Uterus (tissue), 4 donors: ENCODE measurements around the gene RPLP2. TPM values are rescaled to one million over a fixed set of nuclear protein-coding genes. Genes with fewer than 3 reads are reported as not detected.

Experiments
- DNase-seq, 2 donors: peaks; one replicate each; pipeline ENCODE4 v3.0.0-alpha.2; 2019 to 2020
- H3K27ac ChIP-seq, 2 donors: fragments of 200-600 bp; sonication (generic); 1 replicate in 1 of 2; 2 replicates in 1 of 2; pipeline ENCODE4 v1.5.1; 2016 to 2018
- H3K27me3 ChIP-seq, 2 donors: fragments of 200-600 bp; sonication (generic); one replicate each; pipeline ENCODE4 v1.5.1; 2018 to 2019; ENCODE audit warnings: control low read depth in 1 of 2
- H3K36me3 ChIP-seq, 2 donors: fragments of 200-600 bp; sonication (generic); one replicate each; pipeline ENCODE4 v1.5.1; 2019; ENCODE audit warnings: control low read depth in 1 of 2
- H3K4me1 ChIP-seq, 2 donors: fragments of 200-600 bp; sonication (generic); one replicate each; pipeline ENCODE4 v1.5.1; 2018 to 2019; ENCODE audit warnings: control low read depth in 1 of 2
- H3K4me3 ChIP-seq, 2 donors: fragments of 200-600 bp; sonication (generic); 1 replicate in 1 of 2; 2 replicates in 1 of 2; pipeline ENCODE4 v1.5.1; 2018 to 2019; ENCODE audit warnings: mild to moderate bottlenecking in 1 of 2
- H3K9me3 ChIP-seq, 2 donors: fragments of 200-600 bp; sonication (generic); one replicate each; pipeline ENCODE4 v1.5.1; 2019; ENCODE audit warnings: control low read depth in 1 of 2
- POLR2A ChIP-seq, 2 donors: fragments of 450-650 bp; IDR thresholded peaks; one replicate each; pipeline ENCODE4 v1.6.1; 2016; ENCODE audit warnings: antibody characterized with exemption in 2 of 2, mild to moderate bottlenecking in 1 of 2, moderate library complexity in 1 of 2
- intact Hi-C: fragments of 100-400 bp; cut with DNase I; formaldehyde crosslinking; loops from one replicate; pipeline ENCODE4 v1.15.1; 2023; ENCODE audit warnings: low total_unique reads
- total RNA-seq, 4 donors: library from RNA; depleted of rRNA in 3 of 4; stranded (reverse); fragments of >200 nt in 3 of 4; gene quantifications; one replicate each; pipeline versions ENCODE4 v1.1.0 to v1.2.4, GENCODE V29; 2014 to 2023
- TF ChIP-seq, protein P1 (sequence below), 4 experiments: fragments of 200-600 bp in 2 of 4; fragments of 450-650 bp in 2 of 4; sonication (generic) in 2 of 4; IDR thresholded peaks; one replicate each; pipeline ENCODE4 v1.5.1; 2016 to 2019; ENCODE audit warnings: antibody characterized with exemption in 4 of 4, mild to moderate bottlenecking in 2 of 4, moderate library complexity in 1 of 4
- donor health status: DM: yes; HTN: yes; CAD: no.

RPLP2 gene
- total RNA-seq, 4 donors from 2014 or later = 100 to 1,968 (median 496) TPM

DNA sequence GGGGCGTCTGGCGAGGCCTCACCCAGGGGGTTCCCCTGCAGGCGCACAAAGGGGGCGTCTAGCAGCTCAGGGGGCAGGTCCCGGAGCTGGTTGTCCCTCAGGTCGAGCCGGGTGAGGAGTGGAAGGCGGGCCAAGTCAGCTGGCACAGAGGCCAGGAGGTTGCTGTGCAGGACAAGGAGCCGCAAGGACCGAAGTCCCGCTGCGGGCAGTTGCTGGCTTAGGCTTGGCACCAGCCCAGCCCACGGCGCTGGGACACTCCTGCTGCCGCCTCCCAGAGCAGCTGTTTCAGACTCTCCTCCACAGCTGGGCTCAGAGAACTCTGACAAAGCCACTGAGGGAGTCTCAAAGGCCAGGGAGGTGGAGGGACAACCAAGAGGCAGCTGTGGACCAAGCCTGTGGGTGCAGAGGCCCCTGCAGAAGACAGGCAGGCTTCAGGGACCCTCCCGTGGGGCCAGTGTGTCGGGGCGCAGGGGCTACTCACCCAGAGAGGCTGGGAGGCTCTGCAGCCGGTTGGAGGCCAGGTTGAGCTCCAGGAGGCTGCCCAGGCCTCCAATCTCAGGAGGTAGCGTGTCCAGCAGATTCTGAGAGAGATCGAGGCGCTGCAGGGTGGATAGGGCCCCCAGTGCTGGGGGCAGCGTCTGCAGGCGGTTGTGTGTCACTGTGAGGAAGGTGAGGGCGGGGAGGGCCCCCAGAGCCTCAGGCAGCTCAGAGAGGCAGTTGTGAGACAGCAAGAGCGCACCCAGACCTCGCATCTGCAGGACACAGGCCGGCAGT is 6.9 kb upstream of the RPLP2 start:
- intact Hi-C loops = no loop called here
- H3K9me3 ChIP-seq = no peaks in the 10 kb centered on the region
- no peaks in the 10 kb centered on the region for H3K27me3 ChIP-seq
- DNase-seq = no peak
- no peaks in the 10 kb centered on the region for H3K36me3 ChIP-seq
- no peak overlapping the region for H3K27ac ChIP-seq
- no peak overlapping the region for H3K4me3 ChIP-seq
- H3K4me1 ChIP-seq = peaks cover 0 to 10% of the 10 kb centered on the region in 2 donors
- TF ChIP-seq, protein P1, sequence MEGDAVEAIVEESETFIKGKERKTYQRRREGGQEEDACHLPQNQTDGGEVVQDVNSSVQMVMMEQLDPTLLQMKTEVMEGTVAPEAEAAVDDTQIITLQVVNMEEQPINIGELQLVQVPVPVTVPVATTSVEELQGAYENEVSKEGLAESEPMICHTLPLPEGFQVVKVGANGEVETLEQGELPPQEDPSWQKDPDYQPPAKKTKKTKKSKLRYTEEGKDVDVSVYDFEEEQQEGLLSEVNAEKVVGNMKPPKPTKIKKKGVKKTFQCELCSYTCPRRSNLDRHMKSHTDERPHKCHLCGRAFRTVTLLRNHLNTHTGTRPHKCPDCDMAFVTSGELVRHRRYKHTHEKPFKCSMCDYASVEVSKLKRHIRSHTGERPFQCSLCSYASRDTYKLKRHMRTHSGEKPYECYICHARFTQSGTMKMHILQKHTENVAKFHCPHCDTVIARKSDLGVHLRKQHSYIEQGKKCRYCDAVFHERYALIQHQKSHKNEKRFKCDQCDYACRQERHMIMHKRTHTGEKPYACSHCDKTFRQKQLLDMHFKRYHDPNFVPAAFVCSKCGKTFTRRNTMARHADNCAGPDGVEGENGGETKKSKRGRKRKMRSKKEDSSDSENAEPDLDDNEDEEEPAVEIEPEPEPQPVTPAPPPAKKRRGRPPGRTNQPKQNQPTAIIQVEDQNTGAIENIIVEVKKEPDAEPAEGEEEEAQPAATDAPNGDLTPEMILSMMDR (IDR thresholded peaks at IDR 0.05) = no peak
- TF ChIP-seq POLR2A (IDR thresholded peaks at IDR 0.05) = no peak

DNA sequence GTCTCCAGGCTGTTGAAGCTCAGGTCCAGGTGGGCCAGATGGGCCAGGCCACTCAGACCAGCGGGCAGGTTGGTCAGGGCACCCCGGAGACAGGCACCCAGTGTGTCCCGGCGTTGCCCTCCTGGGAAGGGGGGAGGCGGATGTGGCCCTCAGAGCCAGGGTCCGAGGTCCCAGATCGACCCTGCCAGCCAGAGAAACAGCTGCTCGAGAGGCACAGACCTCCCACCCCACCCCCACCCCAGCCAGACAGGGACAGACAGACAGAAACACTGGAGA is 6.4 kb upstream of the RPLP2 start:
- H3K4me3 ChIP-seq = no peak overlapping the region
- H3K27me3 ChIP-seq = no peaks in the 10 kb centered on the region
- H3K27ac ChIP-seq = no peak overlapping the region
- no peak for TF ChIP-seq POLR2A (IDR thresholded peaks at IDR 0.05)
- TF ChIP-seq, protein P1 (IDR thresholded peaks at IDR 0.05) = no peak
- H3K36me3 ChIP-seq = no peaks in the 10 kb centered on the region
- DNase-seq = no peak
- H3K9me3 ChIP-seq = no peaks in the 10 kb centered on the region
- H3K4me1 ChIP-seq = peaks cover 0 to 11% of the 10 kb centered on the region in 2 donors
- intact Hi-C loops = no loop called here

DNA sequence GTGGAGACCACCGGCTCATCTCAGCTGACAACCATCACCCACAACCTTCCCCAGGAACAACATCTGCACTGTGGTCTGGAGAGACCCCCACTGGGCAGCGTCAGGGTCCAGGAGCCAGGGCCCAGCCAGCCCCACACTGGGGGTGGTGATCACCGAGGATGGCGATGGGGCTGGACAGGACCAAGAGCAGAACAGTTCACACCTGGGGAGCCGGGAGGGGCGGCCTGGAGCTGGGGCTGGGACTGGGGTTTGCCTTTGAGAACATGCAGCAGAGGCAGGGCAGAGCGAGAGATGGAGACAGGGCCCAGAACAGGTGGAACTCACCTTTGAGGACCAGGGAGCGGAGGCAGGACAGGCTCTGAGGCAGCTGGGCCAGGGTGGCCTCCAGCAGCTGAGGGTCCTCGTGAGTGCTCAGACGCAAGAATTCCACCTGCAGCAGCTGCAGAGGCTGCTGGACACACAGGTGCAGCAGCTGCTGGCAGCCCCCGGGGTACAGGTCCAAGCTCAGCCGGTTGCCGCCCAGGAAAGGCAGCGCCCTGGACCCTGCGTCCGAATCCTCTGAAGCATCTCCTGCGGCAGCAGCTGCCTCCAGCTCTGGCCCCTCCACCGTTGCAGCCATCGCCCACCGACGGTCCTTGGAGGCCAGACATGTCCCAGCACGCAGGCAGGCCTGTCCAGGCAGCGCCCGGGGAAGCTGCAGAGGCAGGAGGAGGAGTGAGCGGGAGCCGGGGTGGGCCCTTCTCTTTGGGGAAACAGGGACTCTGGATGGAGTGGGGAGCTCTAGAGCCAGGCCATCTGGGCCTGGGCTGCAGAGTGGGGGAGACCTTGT is 5.8 kb upstream of the RPLP2 start:
- Histone ChIP-seq H3K9me3 (no peaks in the 10 kb centered on the region), H3K36me3 (no peaks in the 10 kb centered on the region), H3K4me3 (peak overlapping the region in 1 of 2 donors; percentile 46), H3K27ac (peak overlapping the region in 1 of 2 donors; percentile 84), H3K4me1 (peaks cover 0 to 14% of the 10 kb centered on the region in 2 donors), H3K27me3 (no peaks in the 10 kb centered on the region)
- intact Hi-C loops = no loop called here
- TF ChIP-seq, protein P1 (IDR thresholded peaks at IDR 0.05) = no peak
- TF ChIP-seq POLR2A (IDR thresholded peaks at IDR 0.05) = no peak
- DNase-seq = no peak

DNA sequence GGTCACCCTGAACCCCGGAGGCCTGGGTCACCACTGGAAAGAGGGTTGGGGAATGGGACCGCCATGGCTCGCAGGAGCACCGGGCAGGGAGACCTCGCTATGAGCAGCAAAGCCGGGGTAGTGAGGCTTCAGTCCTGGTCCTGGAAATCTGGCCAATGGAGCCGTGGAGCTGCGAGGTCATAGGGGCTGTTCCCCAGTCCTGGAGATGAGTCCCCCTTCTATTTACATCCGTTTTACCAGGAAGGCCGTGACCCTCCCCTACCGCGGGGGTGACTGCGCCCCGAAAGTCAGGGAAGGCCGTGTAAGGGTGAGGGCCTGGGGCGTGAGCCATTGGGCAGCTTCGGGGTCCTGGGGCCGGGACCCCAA is 5.2 kb upstream of the RPLP2 start:
- no peak for DNase-seq
- Histone ChIP-seq H3K9me3 (no peaks in the 10 kb centered on the region), H3K27ac (peak overlapping the region; percentile 81 to 84), H3K27me3 (no peaks in the 10 kb centered on the region), H3K36me3 (no peaks in the 10 kb centered on the region), H3K4me3 (peak overlapping the region; percentile 45 to 46), H3K4me1 (peaks cover 0 to 14% of the 10 kb centered on the region in 2 donors)
- intact Hi-C loops = no loop called here
- no peak for TF ChIP-seq POLR2A (IDR thresholded peaks at IDR 0.05)
- TF ChIP-seq, protein P1 (IDR thresholded peaks at IDR 0.05) = no peak
